HCT116 (cell line): ENCODE measurements around the gene ACP5. TPM values are rescaled to one million over a fixed set of nuclear protein-coding genes. Genes with fewer than 3 reads are reported as not detected.

ENCODE experiments used
- ATAC-seq: fragments of 200-7000 bp; cut with Tn5 transposase; 2 replicates; pipeline ENCODE4 v1.9.1; 2020; ENCODE audit warnings: mild to moderate bottlenecking, moderate library complexity
- BruUV-seq: library from RNA; stranded (reverse); fragments of 400-500 nt; replicated peaks from 2 replicates; lab custom pipeline; 2021; lab: Mats Ljungman, UMichigan
- CTCF ChIA-PET: fragments of 300-600 bp; sonication (Branson Sonifier 250); formaldehyde crosslinking; loops from one replicate; lab custom pipeline; 2021; ENCODE audit warnings: antibody characterized with exemption; lab: Charles Lee
- POLR2A ChIA-PET: fragments of 300-600, 350-600 bp; sonication (Branson Sonifier 250); formaldehyde crosslinking; loops from one replicate; lab custom pipeline; 2021; ENCODE audit warnings: antibody characterized with exemption; lab: Charles Lee
- RAD21 ChIA-PET, 2 experiments: fragments of 300-600 bp; sonication (Branson Sonifier 250); formaldehyde crosslinking; loops; one replicate each; lab custom pipeline; 2023; ENCODE audit warnings: low total read pairs in 2 of 2; ENCODE audit not compliant: uncharacterized antibody in 2 of 2, unreplicated experiment in 2 of 2, low non-redundant PET in 1 of 2; lab: Charles Lee
- DNase-seq: peaks from one replicate; pipeline ENCODE4 v3.0.0-alpha.2; 2010; ENCODE audit warnings: low read depth, low spot score
- H2AFZ ChIP-seq: fragments of 200-600 bp; shearing (Covaris generic), sonication (generic); 2 replicates; pipeline ENCODE4 v1.6.1; 2017; ENCODE audit warnings: low read depth, mixed run types, mixed read lengths, antibody characterized with exemption, low read length; ENCODE audit not compliant: poor library complexity, severe bottlenecking
- H3K27ac ChIP-seq: 2 replicates; pipeline ENCODE4 v1.5.1; 2012; ENCODE audit warnings: low read depth, low read length
- H3K27me3 ChIP-seq: fragments of 200-600 bp; sonication (generic); 2 replicates; pipeline ENCODE4 v1.6.1; 2016; ENCODE audit warnings: mixed run types, low read length, mixed read lengths; ENCODE audit not compliant: insufficient read depth
- H3K36me3 ChIP-seq, 2 experiments: fragments of 200-500 bp in 1 of 2; fragments of 200-600 bp in 1 of 2; sonication (Bioruptor generic) in 1 of 2; sonication (generic) in 1 of 2; 2 replicates each; pipeline versions ENCODE4 v1.5.1 to v1.6.1; 2014 to 2016; ENCODE audit warnings: low read length in 2 of 2, inconsistent platforms in 1 of 2, mixed read lengths in 1 of 2, mixed run types in 1 of 2; ENCODE audit not compliant: insufficient read depth in 2 of 2, control insufficient read depth in 1 of 2
- H3K4me1 ChIP-seq, 2 experiments: fragments of 200-600 bp in 1 of 2; sonication (generic) in 1 of 2; 2 replicates each; pipeline versions ENCODE4 v1.5.1 to v1.6.1; 2012 to 2017; ENCODE audit warnings: low read length in 2 of 2, inconsistent platforms in 1 of 2, mild to moderate bottlenecking in 1 of 2, mixed read lengths in 1 of 2, mixed run types in 1 of 2, moderate library complexity in 1 of 2; ENCODE audit not compliant: insufficient read depth in 2 of 2, control insufficient read depth in 1 of 2
- H3K4me2 ChIP-seq: fragments of 200-600 bp; sonication (generic); 2 replicates; pipeline ENCODE4 v1.6.1; 2017; ENCODE audit warnings: mixed run types, low read length, mixed read lengths
- H3K4me3 ChIP-seq, 2 experiments: fragments of 200-600 bp in 1 of 2; sonication (generic) in 1 of 2; replicated peaks in 1 of 2; 2 replicates each; pipeline ENCODE4 v1.5.1; 2011 to 2016; ENCODE audit warnings: low read length in 2 of 2, control low read depth in 1 of 2, low read depth in 1 of 2, mild to moderate bottlenecking in 1 of 2, mixed read lengths in 1 of 2, mixed run types in 1 of 2
- H3K79me2 ChIP-seq: fragments of 200-600 bp; sonication (generic); 2 replicates; pipeline ENCODE4 v1.6.1; 2017; ENCODE audit warnings: mild to moderate bottlenecking, mixed run types, low read length, moderate library complexity, mixed read lengths; ENCODE audit not compliant: insufficient read depth
- H3K9ac ChIP-seq: fragments of 200-600 bp; sonication (generic); 2 replicates; pipeline ENCODE4 v1.6.1; 2016; ENCODE audit warnings: low read length, mixed read lengths
- H3K9me2 ChIP-seq: fragments of 200-600 bp; sonication (generic), shearing (Covaris generic); 2 replicates; pipeline ENCODE4 v1.6.1; 2017; ENCODE audit warnings: mixed run types, mild to moderate bottlenecking, moderate library complexity; ENCODE audit not compliant: insufficient read depth
- H3K9me3 ChIP-seq, 2 experiments: fragments of 200-500 bp in 1 of 2; fragments of 200-600 bp in 1 of 2; sonication (Bioruptor generic) in 1 of 2; sonication (generic) in 1 of 2; 2 replicates each; pipeline ENCODE4 v1.6.1; 2014 to 2017; ENCODE audit warnings: low read length in 2 of 2, mixed read lengths in 2 of 2, inconsistent platforms in 1 of 2, low read depth in 1 of 2, mild to moderate bottlenecking in 1 of 2, mixed run types in 1 of 2, moderate library complexity in 1 of 2; ENCODE audit not compliant: control insufficient read depth in 1 of 2, insufficient read depth in 1 of 2
- H4K20me1 ChIP-seq: fragments of 200-600 bp; sonication (generic), shearing (Covaris generic); 2 replicates; pipeline ENCODE4 v1.6.1; 2017; ENCODE audit warnings: mixed run types, mild to moderate bottlenecking, moderate library complexity; ENCODE audit not compliant: insufficient read depth
- CBX3 ChIP-seq: IDR thresholded peaks from 2 replicates; pipeline ENCODE4 v1.6.1; 2012; ENCODE audit warnings: low read depth
- EGR1 ChIP-seq: IDR thresholded peaks from 2 replicates; pipeline ENCODE4 v1.6.1; 2012; ENCODE audit warnings: low read depth
- ELF1 ChIP-seq: IDR thresholded peaks from 2 replicates; pipeline ENCODE4 v1.6.1; 2012; ENCODE audit warnings: low read depth, borderline replicate concordance
- JUND ChIP-seq: IDR thresholded peaks from 2 replicates; pipeline ENCODE4 v1.6.1; 2012
- RAD21 ChIP-seq: IDR thresholded peaks from 2 replicates; pipeline ENCODE4 v1.6.1; 2012; ENCODE audit warnings: low read depth, mild to moderate bottlenecking
- SIN3A ChIP-seq: IDR thresholded peaks from 2 replicates; pipeline ENCODE4 v1.6.1; 2012; ENCODE audit warnings: low read depth
- SP1 ChIP-seq: IDR thresholded peaks from 2 replicates; pipeline ENCODE4 v1.6.1; 2012; ENCODE audit warnings: low read depth
- SRF ChIP-seq: IDR thresholded peaks from 2 replicates; pipeline ENCODE4 v1.6.1; 2012; ENCODE audit warnings: low read depth
- intact Hi-C: fragments of 100-400 bp; cut with micrococcal nuclease; formaldehyde crosslinking; loops from 2 replicates; pipeline ENCODE4 v1.10.0; 2022
- total RNA-seq: library from RNA; stranded (reverse); gene quantifications from one replicate; pipeline ENCODE4 v1.2.1, GENCODE V29; 2021; ENCODE audit not compliant: unreplicated experiment
- TF ChIP-seq, protein P1 (sequence below): IDR thresholded peaks from 2 replicates; pipeline ENCODE4 v1.6.1; 2012; ENCODE audit warnings: low read depth
- TF ChIP-seq, protein P2 (sequence below): IDR thresholded peaks from 2 replicates; pipeline ENCODE4 v1.6.1; 2012
- TF ChIP-seq, protein P3 (sequence below): IDR thresholded peaks from 2 replicates; pipeline ENCODE4 v1.6.1; 2012
- TF ChIP-seq, protein P4 (sequence below): IDR thresholded peaks from 2 replicates; pipeline ENCODE4 v1.6.1; 2011; ENCODE audit warnings: mild to moderate bottlenecking, low read length, moderate library complexity; ENCODE audit not compliant: insufficient replicate concordance; ENCODE audit errors: extremely low read depth

The ACP5 gene
- total RNA-seq, 1 experiment from 2014 or later = 1.2 TPM

DNA sequence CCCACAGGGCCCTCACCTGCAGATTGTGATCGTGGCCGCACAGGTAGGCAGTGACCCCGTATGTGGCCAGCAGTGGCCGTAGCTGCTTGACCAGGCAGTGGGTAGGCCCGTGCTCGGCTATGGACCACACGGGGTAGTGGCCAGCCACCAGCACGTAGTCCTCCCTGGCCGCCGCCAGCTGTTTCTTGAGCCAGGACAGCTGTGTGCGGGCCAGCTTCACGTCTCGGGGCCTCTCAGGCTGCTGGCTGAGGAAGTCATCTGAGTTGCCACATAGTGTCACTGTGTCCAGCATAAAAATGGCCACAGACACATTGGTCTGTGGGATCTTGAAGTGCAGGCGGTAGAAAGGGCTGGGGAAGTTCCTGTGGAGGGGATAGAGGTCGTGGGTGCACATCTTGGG, 1.2 kb downstream of the ACP5 start:
- POLR2A ChIA-PET = no interaction called here
- H3K27ac ChIP-seq = no peak overlapping the region
- CTCF ChIA-PET = no interaction called here
- H3K27me3 ChIP-seq = no peaks in the 10 kb centered on the region
- H3K79me2 ChIP-seq = no peaks in the 10 kb centered on the region
- H3K9me2 ChIP-seq = no peaks in the 10 kb centered on the region
- no peak overlapping the region for H3K4me2 ChIP-seq
- no peak overlapping the region for H2AFZ ChIP-seq
- 0 out of 4 replicates have a peak, but pooled peaks cover 0 to 2% of the 10 kb centered on the region in 2 experiments for H3K4me1 ChIP-seq
- BruUV-seq = no TSS peak
- no peak overlapping the region for H3K4me3 ChIP-seq
- no peaks in the 10 kb centered on the region for H4K20me1 ChIP-seq
- intact Hi-C loops = no loop called here
- RAD21 ChIA-PET = no interaction called here
- no peaks in the 10 kb centered on the region for H3K9me3 ChIP-seq
- H3K36me3 ChIP-seq = no peaks in the 10 kb centered on the region
- ATAC-seq (no peak), DNase-seq (no peak)
- TF ChIP-seq JUND (no peak), SIN3A (no peak), CBX3 (no peak), RAD21 (no peak), EGR1 (no peak), SRF (no peak), ELF1 (no peak), SP1 (no peak)
- TF ChIP-seq, protein P1, sequence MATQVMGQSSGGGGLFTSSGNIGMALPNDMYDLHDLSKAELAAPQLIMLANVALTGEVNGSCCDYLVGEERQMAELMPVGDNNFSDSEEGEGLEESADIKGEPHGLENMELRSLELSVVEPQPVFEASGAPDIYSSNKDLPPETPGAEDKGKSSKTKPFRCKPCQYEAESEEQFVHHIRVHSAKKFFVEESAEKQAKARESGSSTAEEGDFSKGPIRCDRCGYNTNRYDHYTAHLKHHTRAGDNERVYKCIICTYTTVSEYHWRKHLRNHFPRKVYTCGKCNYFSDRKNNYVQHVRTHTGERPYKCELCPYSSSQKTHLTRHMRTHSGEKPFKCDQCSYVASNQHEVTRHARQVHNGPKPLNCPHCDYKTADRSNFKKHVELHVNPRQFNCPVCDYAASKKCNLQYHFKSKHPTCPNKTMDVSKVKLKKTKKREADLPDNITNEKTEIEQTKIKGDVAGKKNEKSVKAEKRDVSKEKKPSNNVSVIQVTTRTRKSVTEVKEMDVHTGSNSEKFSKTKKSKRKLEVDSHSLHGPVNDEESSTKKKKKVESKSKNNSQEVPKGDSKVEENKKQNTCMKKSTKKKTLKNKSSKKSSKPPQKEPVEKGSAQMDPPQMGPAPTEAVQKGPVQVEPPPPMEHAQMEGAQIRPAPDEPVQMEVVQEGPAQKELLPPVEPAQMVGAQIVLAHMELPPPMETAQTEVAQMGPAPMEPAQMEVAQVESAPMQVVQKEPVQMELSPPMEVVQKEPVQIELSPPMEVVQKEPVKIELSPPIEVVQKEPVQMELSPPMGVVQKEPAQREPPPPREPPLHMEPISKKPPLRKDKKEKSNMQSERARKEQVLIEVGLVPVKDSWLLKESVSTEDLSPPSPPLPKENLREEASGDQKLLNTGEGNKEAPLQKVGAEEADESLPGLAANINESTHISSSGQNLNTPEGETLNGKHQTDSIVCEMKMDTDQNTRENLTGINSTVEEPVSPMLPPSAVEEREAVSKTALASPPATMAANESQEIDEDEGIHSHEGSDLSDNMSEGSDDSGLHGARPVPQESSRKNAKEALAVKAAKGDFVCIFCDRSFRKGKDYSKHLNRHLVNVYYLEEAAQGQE = no peak
- TF ChIP-seq, protein P2, sequence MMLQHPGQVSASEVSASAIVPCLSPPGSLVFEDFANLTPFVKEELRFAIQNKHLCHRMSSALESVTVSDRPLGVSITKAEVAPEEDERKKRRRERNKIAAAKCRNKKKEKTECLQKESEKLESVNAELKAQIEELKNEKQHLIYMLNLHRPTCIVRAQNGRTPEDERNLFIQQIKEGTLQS = no peak
- TF ChIP-seq, protein P3, sequence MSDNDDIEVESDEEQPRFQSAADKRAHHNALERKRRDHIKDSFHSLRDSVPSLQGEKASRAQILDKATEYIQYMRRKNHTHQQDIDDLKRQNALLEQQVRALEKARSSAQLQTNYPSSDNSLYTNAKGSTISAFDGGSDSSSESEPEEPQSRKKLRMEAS = no peak
- TF ChIP-seq, protein P4, sequence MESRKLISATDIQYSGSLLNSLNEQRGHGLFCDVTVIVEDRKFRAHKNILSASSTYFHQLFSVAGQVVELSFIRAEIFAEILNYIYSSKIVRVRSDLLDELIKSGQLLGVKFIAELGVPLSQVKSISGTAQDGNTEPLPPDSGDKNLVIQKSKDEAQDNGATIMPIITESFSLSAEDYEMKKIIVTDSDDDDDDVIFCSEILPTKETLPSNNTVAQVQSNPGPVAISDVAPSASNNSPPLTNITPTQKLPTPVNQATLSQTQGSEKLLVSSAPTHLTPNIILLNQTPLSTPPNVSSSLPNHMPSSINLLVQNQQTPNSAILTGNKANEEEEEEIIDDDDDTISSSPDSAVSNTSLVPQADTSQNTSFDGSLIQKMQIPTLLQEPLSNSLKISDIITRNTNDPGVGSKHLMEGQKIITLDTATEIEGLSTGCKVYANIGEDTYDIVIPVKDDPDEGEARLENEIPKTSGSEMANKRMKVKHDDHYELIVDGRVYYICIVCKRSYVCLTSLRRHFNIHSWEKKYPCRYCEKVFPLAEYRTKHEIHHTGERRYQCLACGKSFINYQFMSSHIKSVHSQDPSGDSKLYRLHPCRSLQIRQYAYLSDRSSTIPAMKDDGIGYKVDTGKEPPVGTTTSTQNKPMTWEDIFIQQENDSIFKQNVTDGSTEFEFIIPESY = no peak
- H3K9ac ChIP-seq = no peak overlapping the region
